Measurements from ENCODE around the gene EPB41L4B.

GRCh38 chr9:109150925-109151545 lies 169.8 kb downstream of the EPB41L4B start:
- TF ChIP-seq CTCF (IDR thresholded peaks at IDR 0.05) (no peak), POLR2A (IDR thresholded peaks at IDR 0.05) (no peak), POLR2AphosphoS5 (IDR thresholded peaks at IDR 0.05) (no peak)

Data from breast epithelium (tissue), 3 donors.